SJCRH30 (cell line): Measurements from ENCODE around the gene LYPD3. TPM values are rescaled to one million over a fixed set of nuclear protein-coding genes. Genes with fewer than 3 reads are reported as not detected.

Source experiments
- DNase-seq, 2 experiments: peaks; one replicate each; pipeline ENCODE4 v3.0.0-alpha.2; 2015 to 2020
- H3K27ac ChIP-seq: fragments of 250-450 bp; sonication (Bioruptor Pico); 2 replicates; pipeline ENCODE4 v1.5.1; 2020; ENCODE audit warnings: mild to moderate bottlenecking, moderate library complexity
- H3K27me3 ChIP-seq: fragments of 250-450 bp; sonication (Bioruptor Pico); 2 replicates; pipeline ENCODE4 v1.5.1; 2020; ENCODE audit warnings: mild to moderate bottlenecking, moderate library complexity
- H3K36me3 ChIP-seq: fragments of 250-450 bp; sonication (Bioruptor Pico); 2 replicates; pipeline ENCODE4 v1.5.1; 2020; ENCODE audit warnings: mild to moderate bottlenecking, moderate library complexity
- H3K4me1 ChIP-seq: fragments of 250-450 bp; sonication (Bioruptor Pico); 2 replicates; pipeline ENCODE4 v1.5.1; 2020; ENCODE audit warnings: mild to moderate bottlenecking, moderate library complexity
- H3K4me3 ChIP-seq: fragments of 250-450 bp; sonication (Bioruptor Pico); 2 replicates; pipeline ENCODE4 v1.5.1; 2020; ENCODE audit warnings: mild to moderate bottlenecking, moderate library complexity
- H3K9me3 ChIP-seq: fragments of 250-450 bp; sonication (Bioruptor Pico); replicated peaks from 2 replicates; pipeline ENCODE4 v1.5.1; 2020; ENCODE audit warnings: mild to moderate bottlenecking, moderate library complexity
- total RNA-seq: library from RNA; depleted of rRNA; stranded (reverse); fragments of >200 nt; shearing (Covaris generic); gene quantifications from 2 replicates; pipeline ENCODE4 v1.2.3, GENCODE V29; 2014

Gene LYPD3
- total RNA-seq, 1 experiment from 2014 or later = not detected

- Histone ChIP-seq H3K27me3 (no peaks in the 10 kb centered on the region), H3K9me3 (no peaks in the 10 kb centered on the region), H3K4me1 (no peaks in the 10 kb centered on the region), H3K36me3 (no peaks in the 10 kb centered on the region), H3K4me3 (no peak overlapping the region), H3K27ac (no peak overlapping the region)
- peak; percentile 61 to 63 for DNase-seq
Observed at GRCh38 chr19:43474986-43475705, 9.7 kb upstream of the LYPD3 start.

- Histone ChIP-seq H3K27me3 (no peaks in the 10 kb centered on the region), H3K9me3 (no peaks in the 10 kb centered on the region), H3K4me1 (no peaks in the 10 kb centered on the region), H3K36me3 (no peaks in the 10 kb centered on the region), H3K27ac (no peak overlapping the region), H3K4me3 (no peak overlapping the region)
- no peak for DNase-seq
Observed at GRCh38 chr19:43474487-43474886, 9.1 kb upstream of the LYPD3 start.

- Histone ChIP-seq H3K4me3 (no peak overlapping the region), H3K36me3 (no peaks in the 10 kb centered on the region), H3K4me1 (peaks cover 3% of the 10 kb centered on the region; the same call in 1 of the 2 replicates), H3K27ac (no peak overlapping the region), H3K27me3 (no peaks in the 10 kb centered on the region), H3K9me3 (no peaks in the 10 kb centered on the region)
- no peak for DNase-seq
Observed at GRCh38 chr19:43471091-43471490, 5.7 kb upstream of the LYPD3 start.

GRCh38 chr19:43470288-43470687, 4.9 kb upstream of the LYPD3 start:
- Histone ChIP-seq H3K4me1 (peaks cover 3% of the 10 kb centered on the region; the same call in 1 of the 2 replicates), H3K9me3 (no peaks in the 10 kb centered on the region), H3K36me3 (no peaks in the 10 kb centered on the region), H3K27me3 (no peaks in the 10 kb centered on the region), H3K4me3 (no peak overlapping the region), H3K27ac (no peak overlapping the region)
- no peak for DNase-seq

DNA sequence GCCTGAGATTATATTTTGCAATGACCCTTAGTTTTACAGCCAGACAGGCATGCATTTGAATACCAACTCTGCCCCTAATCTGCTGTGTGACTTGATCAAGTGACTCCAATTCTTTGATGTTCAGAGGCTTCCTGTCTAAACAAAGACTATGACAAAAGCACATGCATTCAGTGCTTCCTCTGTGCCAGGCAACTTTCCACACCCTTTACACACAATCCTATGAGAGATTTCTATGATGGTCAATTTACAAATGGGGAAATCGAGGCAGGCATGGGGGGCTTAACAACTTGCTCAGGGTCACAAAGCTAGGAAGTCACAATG, 3.7 kb upstream of the LYPD3 start:
- H3K27me3 ChIP-seq = no peaks in the 10 kb centered on the region
- peaks cover 3% of the 10 kb centered on the region; the same call in 1 of the 2 replicates for H3K4me1 ChIP-seq
- H3K9me3 ChIP-seq = no peaks in the 10 kb centered on the region
- no peak overlapping the region for H3K4me3 ChIP-seq
- no peak overlapping the region for H3K27ac ChIP-seq
- no peak for DNase-seq
- H3K36me3 ChIP-seq = no peaks in the 10 kb centered on the region

GRCh38 chr19:43468354-43469159, 3.1 kb upstream of the LYPD3 start:
- no peaks in the 10 kb centered on the region for H3K27me3 ChIP-seq
- no peak overlapping the region for H3K4me3 ChIP-seq
- no peak overlapping the region for H3K27ac ChIP-seq
- DNase-seq = no peak
- H3K9me3 ChIP-seq = no peaks in the 10 kb centered on the region
- H3K4me1 ChIP-seq = peaks cover 3% of the 10 kb centered on the region; the same call in 1 of the 2 replicates
- no peaks in the 10 kb centered on the region for H3K36me3 ChIP-seq

DNA sequence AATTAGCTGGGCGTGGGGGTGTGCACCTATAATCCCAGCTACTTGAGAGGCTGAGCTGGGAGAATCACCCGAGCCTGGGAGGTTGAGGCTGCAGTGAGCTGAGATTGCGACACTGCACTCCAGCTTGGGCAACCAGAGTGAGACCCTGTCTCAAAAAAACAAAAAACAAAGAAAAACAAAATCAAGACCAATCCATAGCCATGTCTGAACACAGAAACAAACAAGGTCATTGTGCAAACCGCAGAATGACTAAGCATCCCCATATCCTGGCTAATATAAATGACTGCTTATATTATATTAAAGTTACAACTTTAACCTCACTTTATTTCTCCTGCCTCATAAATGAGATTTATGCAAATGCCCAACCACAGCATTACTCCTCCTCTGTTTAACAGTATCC, 2.3 kb upstream of the LYPD3 start:
- Histone ChIP-seq H3K27ac (no peak overlapping the region), H3K27me3 (no peaks in the 10 kb centered on the region), H3K36me3 (no peaks in the 10 kb centered on the region), H3K9me3 (no peaks in the 10 kb centered on the region), H3K4me1 (peaks cover 3% of the 10 kb centered on the region; the same call in 1 of the 2 replicates), H3K4me3 (no peak overlapping the region)
- no peak for DNase-seq

GRCh38 chr19:43467276-43467675, 1.9 kb upstream of the LYPD3 start:
- Histone ChIP-seq H3K27me3 (no peaks in the 10 kb centered on the region), H3K4me3 (no peak overlapping the region), H3K27ac (no peak overlapping the region), H3K36me3 (no peaks in the 10 kb centered on the region), H3K9me3 (no peaks in the 10 kb centered on the region), H3K4me1 (peaks cover 3% of the 10 kb centered on the region; the same call in 1 of the 2 replicates)
- no peak for DNase-seq

- no peak for DNase-seq
- Histone ChIP-seq H3K36me3 (no peaks in the 10 kb centered on the region), H3K27ac (no peak overlapping the region), H3K27me3 (no peaks in the 10 kb centered on the region), H3K4me3 (no peak overlapping the region), H3K9me3 (no peaks in the 10 kb centered on the region), H3K4me1 (peaks cover 3% of the 10 kb centered on the region; the same call in 1 of the 2 replicates)
Observed at GRCh38 chr19:43466793-43467192, 1.4 kb upstream of the LYPD3 start.

DNA sequence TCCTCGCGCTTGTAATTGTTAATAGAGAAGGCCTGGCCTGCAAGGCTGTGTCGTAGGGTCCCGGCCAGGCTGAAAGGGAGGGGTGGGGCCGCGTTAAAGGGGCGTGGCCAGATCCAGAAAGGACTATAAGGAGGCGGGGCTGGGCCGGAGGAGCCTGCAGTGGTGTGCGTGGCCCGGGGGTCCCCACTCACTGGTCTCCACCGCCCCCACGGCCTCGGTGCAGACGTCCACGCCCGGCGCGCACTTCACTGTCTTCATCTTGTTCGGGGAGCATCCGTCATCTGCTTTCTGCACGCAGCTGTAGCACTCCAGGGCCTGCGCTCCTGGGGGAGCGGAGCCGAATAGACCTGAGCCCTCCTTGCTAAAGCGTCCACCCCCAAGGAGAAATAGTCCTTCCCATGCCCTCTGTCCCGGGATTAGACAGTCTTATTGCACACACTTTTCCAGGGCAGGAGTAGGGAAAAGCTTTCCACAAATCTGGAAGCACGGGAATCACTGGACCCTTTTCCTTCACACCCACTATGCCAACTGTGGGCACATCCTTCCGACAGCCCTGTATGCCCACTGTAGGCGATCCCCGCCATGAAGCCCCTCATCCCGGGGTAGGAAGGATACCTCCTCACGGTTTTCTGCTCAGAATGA, 1.2 kb downstream of the LYPD3 start:
- H3K27me3 ChIP-seq = no peaks in the 10 kb centered on the region
- peak overlapping the region; percentile 36 for H3K4me3 ChIP-seq
- no peaks in the 10 kb centered on the region for H3K9me3 ChIP-seq
- H3K4me1 ChIP-seq = peaks cover 3% of the 10 kb centered on the region; the same call in 1 of the 2 replicates
- no peak overlapping the region for H3K27ac ChIP-seq
- peak; percentile 17 to 18 for DNase-seq
- H3K36me3 ChIP-seq = no peaks in the 10 kb centered on the region

DNA sequence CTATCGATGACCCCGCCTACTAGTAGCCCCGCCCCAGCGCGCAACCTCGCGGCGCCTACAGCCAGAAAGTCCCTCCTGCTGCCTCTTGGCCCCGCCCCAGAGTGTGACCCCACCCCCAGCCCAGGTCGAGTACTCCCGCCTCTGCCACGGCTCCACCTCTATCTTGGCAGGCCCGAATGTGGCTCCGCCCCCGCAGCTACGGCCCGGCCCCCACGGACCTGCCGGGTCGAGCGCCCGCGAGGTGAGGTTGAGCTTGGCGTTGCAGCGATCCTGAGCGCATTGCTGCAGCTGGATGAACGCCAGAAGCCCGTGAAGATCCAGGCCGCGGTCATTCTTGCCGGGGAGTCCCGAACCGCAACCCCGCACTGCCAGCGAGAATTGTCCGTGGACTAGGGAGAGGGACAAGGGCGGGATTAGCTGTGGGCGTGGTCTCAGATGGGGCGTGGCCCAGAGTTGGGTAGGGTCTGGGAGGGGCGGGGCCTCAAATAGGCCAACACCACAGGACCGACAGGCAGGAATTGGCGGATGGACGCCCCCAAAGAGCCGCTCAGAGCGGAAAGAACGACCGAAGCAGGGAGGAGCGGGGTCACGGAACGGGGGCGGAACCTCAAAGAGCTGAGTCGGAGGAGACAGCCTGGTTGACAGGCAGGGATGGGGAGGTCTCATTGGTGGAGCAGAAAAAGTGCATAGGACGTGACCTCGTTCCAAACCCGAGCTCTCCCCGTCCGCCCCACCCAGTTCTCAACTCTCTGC, 1.9 kb downstream of the LYPD3 start:
- no peak overlapping the region for H3K27ac ChIP-seq
- no peaks in the 10 kb centered on the region for H3K27me3 ChIP-seq
- H3K36me3 ChIP-seq = no peaks in the 10 kb centered on the region
- peak; percentile 48 to 51 for DNase-seq
- H3K4me1 ChIP-seq = peaks cover 3% of the 10 kb centered on the region; the same call in 1 of the 2 replicates
- H3K9me3 ChIP-seq = no peaks in the 10 kb centered on the region
- H3K4me3 ChIP-seq = peak overlapping the region; percentile 36

GRCh38 chr19:43462785-43463380, 2.5 kb downstream of the LYPD3 start:
- no peak for DNase-seq
- no peak overlapping the region for H3K4me3 ChIP-seq
- no peaks in the 10 kb centered on the region for H3K36me3 ChIP-seq
- no peaks in the 10 kb centered on the region for H3K27me3 ChIP-seq
- H3K9me3 ChIP-seq = no peaks in the 10 kb centered on the region
- H3K4me1 ChIP-seq = peaks cover 3% of the 10 kb centered on the region; the same call in 1 of the 2 replicates
- H3K27ac ChIP-seq = no peak overlapping the region

DNA sequence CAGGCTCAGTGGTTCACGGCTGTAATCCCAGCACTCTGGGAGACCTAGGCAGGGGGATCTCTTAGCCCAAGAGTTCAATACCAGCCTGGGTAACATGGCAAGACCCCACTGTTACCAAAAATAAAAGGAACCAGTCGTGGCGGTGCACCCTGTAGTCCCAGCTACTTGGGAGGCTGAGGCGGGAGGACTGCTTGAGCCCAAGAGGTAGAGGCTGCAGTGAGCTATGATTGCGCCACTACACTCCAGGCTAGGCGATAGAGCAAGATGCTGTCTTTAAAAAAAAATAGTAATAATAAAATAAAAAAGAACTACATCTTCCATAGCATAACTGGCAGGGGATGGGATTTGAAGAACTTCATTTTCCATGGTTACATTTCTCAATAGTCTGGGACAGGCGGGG, 3.0 kb downstream of the LYPD3 start:
- H3K27me3 ChIP-seq = no peaks in the 10 kb centered on the region
- no peaks in the 10 kb centered on the region for H3K9me3 ChIP-seq
- H3K27ac ChIP-seq = no peak overlapping the region
- H3K4me1 ChIP-seq = peaks cover 2% of the 10 kb centered on the region; the same call in 1 of the 2 replicates
- no peak for DNase-seq
- no peaks in the 10 kb centered on the region for H3K36me3 ChIP-seq
- H3K4me3 ChIP-seq = no peak overlapping the region

DNA sequence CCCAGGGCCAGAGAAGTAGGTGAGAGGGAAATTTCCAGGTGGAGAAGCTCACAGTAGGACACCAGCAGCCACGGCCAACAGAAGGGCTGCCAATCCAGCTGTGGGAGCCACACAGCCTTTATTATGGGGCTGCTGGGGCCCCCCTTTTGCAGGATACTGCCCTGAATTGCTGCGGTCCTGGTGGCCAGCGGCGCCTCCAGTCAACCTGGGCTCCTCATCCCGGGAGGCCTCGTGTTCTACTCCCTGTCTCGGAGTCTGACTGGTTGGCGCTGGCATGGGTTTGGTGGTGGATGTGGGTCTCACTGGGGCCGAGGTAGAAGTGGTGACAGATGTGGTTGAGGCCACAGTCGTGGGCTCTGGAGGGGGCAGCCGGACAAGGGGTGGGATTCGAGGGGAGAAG, 4.1 kb downstream of the LYPD3 start:
- Histone ChIP-seq H3K27me3 (no peaks in the 10 kb centered on the region), H3K27ac (no peak overlapping the region), H3K4me1 (no peaks in the 10 kb centered on the region), H3K36me3 (no peaks in the 10 kb centered on the region), H3K9me3 (no peaks in the 10 kb centered on the region), H3K4me3 (no peak overlapping the region)
- no peak for DNase-seq
